ENCODE measurements around the gene DLEC1.
"Not testable (repeated sequence)": the region's sequence is repeated elsewhere in the genome, so short reads cannot be mapped to it uniquely, and the experiment has no call there.

Gene DLEC1

GRCh38 chr3:38059591-38059990 is 20.6 kb downstream of the DLEC1 start:
- WGBS, 2 experiments (ENCODE audit: insufficient coverage in 2 of 2): 91 to 97% methylated on average over 4 to 6 of the region's 7 CpGs
- Histone ChIP-seq H3K4me3 (ENCODE audit: extremely low read depth, insufficient read depth, low read length, poor library complexity, severe bottlenecking) (no peak overlapping the region), H3K9me3 (ENCODE audit: control insufficient read depth, low read length) (no peaks in the 10 kb centered on the region)

GRCh38 chr3:38062809-38063208 is 23.8 kb downstream of the DLEC1 start:
- Histone ChIP-seq H3K27ac (ENCODE audit: low read depth, low read length, severe bottlenecking) (no peak overlapping the region), H3K36me3 (ENCODE audit: control insufficient read depth, insufficient read depth, low read length) (no peaks in the 10 kb centered on the region), H3K4me1 (ENCODE audit: control insufficient read depth, insufficient read depth, low read length, poor library complexity, severe bottlenecking) (no peaks in the 10 kb centered on the region), H3K4me3 (ENCODE audit: extremely low read depth, insufficient read depth, low read length, poor library complexity, severe bottlenecking) (no peak overlapping the region), H3K9me3 (ENCODE audit: control insufficient read depth, low read length) (peaks cover 4% of the 10 kb centered on the region)
- WGBS, 2 experiments (ENCODE audit: insufficient coverage in 2 of 2): 67 to 100% methylated on average over 1 of the region's 2 CpGs

More at GRCh38 chr3:38059591-38059990, 20.6 kb downstream of the DLEC1 start:
- H3K4me1 ChIP-seq (ENCODE audit: control insufficient read depth, insufficient read depth, low read length, poor library complexity, severe bottlenecking): peaks cover 4% of the 10 kb centered on the region
- no peak overlapping the region for H3K27ac ChIP-seq (ENCODE audit: low read depth, low read length, severe bottlenecking)
- H3K36me3 ChIP-seq (ENCODE audit: control insufficient read depth, insufficient read depth, low read length): no peaks in the 10 kb centered on the region

GRCh38 chr3:38064453-38064852 is 25.4 kb downstream of the DLEC1 start:
- not testable (repeated sequence) for H3K4me3 ChIP-seq (ENCODE audit: extremely low read depth, insufficient read depth, low read length, poor library complexity, severe bottlenecking); H3K9me3 ChIP-seq (ENCODE audit: control insufficient read depth, low read length); H3K4me1 ChIP-seq (ENCODE audit: control insufficient read depth, insufficient read depth, low read length, poor library complexity, severe bottlenecking); H3K36me3 ChIP-seq (ENCODE audit: control insufficient read depth, insufficient read depth, low read length); H3K27ac ChIP-seq (ENCODE audit: low read depth, low read length, severe bottlenecking)
- WGBS, 2 experiments (ENCODE audit: insufficient coverage in 2 of 2): 90 to 93% methylated on average over 10 to 15 of the region's 32 CpGs

- Histone ChIP-seq H3K4me1 (ENCODE audit: control insufficient read depth, insufficient read depth, low read length, poor library complexity, severe bottlenecking) (no peaks in the 10 kb centered on the region), H3K4me3 (ENCODE audit: extremely low read depth, insufficient read depth, low read length, poor library complexity, severe bottlenecking) (no peak overlapping the region), H3K27ac (ENCODE audit: low read depth, low read length, severe bottlenecking) (no peak overlapping the region), H3K36me3 (ENCODE audit: control insufficient read depth, insufficient read depth, low read length) (no peaks in the 10 kb centered on the region), H3K9me3 (ENCODE audit: control insufficient read depth, low read length) (peaks cover 4% of the 10 kb centered on the region)
- WGBS, 2 experiments (ENCODE audit: insufficient coverage in 2 of 2): 76 to 88% methylated on average over 5 of the region's 6 CpGs
These were observed 28.7 kb downstream of the DLEC1 start for GRCh38 chr3:38067508-38068233.

DNA sequence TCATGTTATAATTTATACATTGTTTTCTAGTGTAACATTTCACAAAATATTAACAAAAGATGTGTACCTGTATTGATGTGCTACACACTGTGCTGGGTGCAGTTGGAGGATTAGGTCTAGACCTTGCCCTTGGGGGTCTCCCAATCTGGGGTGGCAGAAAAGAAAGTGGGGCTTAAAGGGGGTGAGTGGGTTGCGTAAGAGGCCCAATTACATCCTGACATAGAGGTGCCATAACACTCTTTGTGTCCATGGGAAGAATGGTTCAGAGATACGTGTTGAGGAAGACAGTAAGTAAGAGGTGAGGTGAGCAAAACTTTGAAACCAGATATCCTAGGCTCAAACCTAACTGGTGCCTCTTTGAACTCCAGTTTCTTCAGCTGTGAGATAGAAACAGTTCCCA is 31.0 kb downstream of the DLEC1 start:
- Histone ChIP-seq H3K27ac (ENCODE audit: low read depth, low read length, severe bottlenecking) (no peak overlapping the region), H3K36me3 (ENCODE audit: control insufficient read depth, insufficient read depth, low read length) (no peaks in the 10 kb centered on the region), H3K9me3 (ENCODE audit: control insufficient read depth, low read length) (peaks cover 4% of the 10 kb centered on the region), H3K4me3 (ENCODE audit: extremely low read depth, insufficient read depth, low read length, poor library complexity, severe bottlenecking) (no peak overlapping the region), H3K4me1 (ENCODE audit: control insufficient read depth, insufficient read depth, low read length, poor library complexity, severe bottlenecking) (no peaks in the 10 kb centered on the region)
- WGBS, 2 experiments (ENCODE audit: insufficient coverage in 2 of 2): 100% methylated on average over 1 of the region's 2 CpGs; no CpG with 5 or more reads in 1 of the 2 experiments

- not testable (repeated sequence) for H3K27ac ChIP-seq (ENCODE audit: low read depth, low read length, severe bottlenecking); H3K4me3 ChIP-seq (ENCODE audit: extremely low read depth, insufficient read depth, low read length, poor library complexity, severe bottlenecking); H3K9me3 ChIP-seq (ENCODE audit: control insufficient read depth, low read length); H3K4me1 ChIP-seq (ENCODE audit: control insufficient read depth, insufficient read depth, low read length, poor library complexity, severe bottlenecking); H3K36me3 ChIP-seq (ENCODE audit: control insufficient read depth, insufficient read depth, low read length)
- whole genome bisulfite sequencing, 2 experiments (ENCODE audit: insufficient coverage in 2 of 2): 67 to 78% methylated on average over 1 of the region's 3 CpGs
These were observed 38.1 kb downstream of the DLEC1 start for GRCh38 chr3:38077073-38077472.

- not testable (repeated sequence) for H3K36me3 ChIP-seq (ENCODE audit: control insufficient read depth, insufficient read depth, low read length); H3K27ac ChIP-seq (ENCODE audit: low read depth, low read length, severe bottlenecking); H3K4me1 ChIP-seq (ENCODE audit: control insufficient read depth, insufficient read depth, low read length, poor library complexity, severe bottlenecking); H3K9me3 ChIP-seq (ENCODE audit: control insufficient read depth, low read length); H3K4me3 ChIP-seq (ENCODE audit: extremely low read depth, insufficient read depth, low read length, poor library complexity, severe bottlenecking)
- WGBS, 2 experiments (ENCODE audit: insufficient coverage in 2 of 2): 84% methylated on average over 8 of the region's 16 CpGs; no CpG with 5 or more reads in 1 of the 2 experiments
These were observed 43.3 kb downstream of the DLEC1 start for GRCh38 chr3:38082296-38082695.

DNA sequence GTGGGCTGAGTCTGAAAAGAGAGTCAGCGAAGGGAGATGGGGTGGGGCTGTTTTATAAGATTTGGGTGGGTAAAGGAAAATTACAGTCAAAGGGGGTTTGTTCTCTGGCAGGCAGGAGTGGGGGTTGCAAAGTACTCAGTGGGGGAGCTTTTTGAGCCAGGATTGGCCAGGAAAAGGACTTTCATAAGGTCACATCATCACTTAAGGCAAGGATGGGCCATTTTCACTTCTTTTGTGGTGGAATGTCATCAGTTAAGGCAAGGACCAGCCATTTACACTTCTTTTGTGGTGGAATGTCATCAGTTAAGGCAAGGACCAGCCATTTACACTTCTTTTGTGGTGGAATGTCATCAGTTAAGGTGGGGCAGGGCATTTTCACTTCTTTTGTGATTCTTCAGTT is 44.2 kb downstream of the DLEC1 start:
- not testable (repeated sequence) for H3K36me3 ChIP-seq (ENCODE audit: control insufficient read depth, insufficient read depth, low read length); H3K9me3 ChIP-seq (ENCODE audit: control insufficient read depth, low read length); H3K27ac ChIP-seq (ENCODE audit: low read depth, low read length, severe bottlenecking); H3K4me1 ChIP-seq (ENCODE audit: control insufficient read depth, insufficient read depth, low read length, poor library complexity, severe bottlenecking); H3K4me3 ChIP-seq (ENCODE audit: extremely low read depth, insufficient read depth, low read length, poor library complexity, severe bottlenecking)
- no CpG with 5 or more reads among the region's 1 CpG for WGBS, 2 experiments (ENCODE audit: insufficient coverage in 2 of 2)

GRCh38 chr3:38083871-38084333 is 44.9 kb downstream of the DLEC1 start:
- peaks cover 7% of the 10 kb centered on the region for H3K9me3 ChIP-seq (ENCODE audit: control insufficient read depth, low read length)
- H3K4me3 ChIP-seq (ENCODE audit: extremely low read depth, insufficient read depth, low read length, poor library complexity, severe bottlenecking): no peak overlapping the region
- WGBS, 2 experiments (ENCODE audit: insufficient coverage in 2 of 2): 80 to 94% methylated on average over 7 to 13 of the region's 13 CpGs
- H3K36me3 ChIP-seq (ENCODE audit: control insufficient read depth, insufficient read depth, low read length): no peaks in the 10 kb centered on the region
- H3K4me1 ChIP-seq (ENCODE audit: control insufficient read depth, insufficient read depth, low read length, poor library complexity, severe bottlenecking): no peaks in the 10 kb centered on the region
- H3K27ac ChIP-seq (ENCODE audit: low read depth, low read length, severe bottlenecking): no peak overlapping the region

DNA sequence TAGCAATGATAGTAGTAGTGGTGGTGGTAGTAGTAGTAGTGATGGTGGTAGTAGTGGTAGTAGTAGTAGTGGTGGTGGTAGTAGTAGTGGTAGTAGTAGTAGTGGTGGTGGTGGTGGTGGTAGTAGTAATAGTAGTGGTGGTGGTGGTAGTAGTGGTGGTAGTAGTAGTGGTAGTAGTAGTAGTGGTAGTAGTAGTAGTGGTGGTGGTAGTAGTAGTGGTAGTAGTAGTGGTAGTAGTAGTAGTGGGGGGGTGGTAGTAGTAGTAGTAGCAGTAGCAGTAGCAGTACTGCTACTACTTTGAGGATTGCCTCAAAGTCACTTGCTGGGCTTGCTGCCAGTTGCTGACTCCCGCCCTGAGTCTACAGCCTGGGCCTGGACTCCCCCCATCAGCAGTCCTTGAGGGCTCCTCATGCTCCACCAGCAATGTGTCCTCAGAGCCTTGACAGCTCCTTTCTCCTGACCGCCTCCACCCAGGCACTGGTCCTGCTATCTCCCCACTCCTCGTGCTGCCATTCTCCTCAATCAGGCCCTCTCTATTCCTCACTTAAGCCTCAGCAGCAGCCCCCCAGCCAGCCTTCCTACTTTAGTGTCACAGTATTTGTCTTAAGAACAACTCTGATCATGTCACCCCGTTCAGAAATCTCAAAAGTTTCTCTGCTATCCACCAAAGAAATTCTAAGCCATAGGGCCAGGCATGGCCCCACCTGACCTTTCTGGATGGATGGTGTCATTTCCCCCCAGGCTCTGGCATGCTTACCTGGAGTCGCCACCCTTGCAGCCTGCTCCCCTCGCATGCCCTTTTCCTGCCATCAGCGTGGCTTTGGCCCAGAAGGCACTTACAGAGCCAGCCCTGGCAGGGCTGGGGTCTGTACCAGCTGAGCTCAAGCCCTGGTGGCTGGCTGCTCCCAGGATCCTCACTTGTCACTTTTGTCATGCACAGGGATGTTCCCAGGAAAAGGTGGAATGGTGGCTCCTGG is 45.6 kb downstream of the DLEC1 start:
- no peaks in the 10 kb centered on the region for H3K36me3 ChIP-seq (ENCODE audit: control insufficient read depth, insufficient read depth, low read length)
- H3K9me3 ChIP-seq (ENCODE audit: control insufficient read depth, low read length): peaks cover 7% of the 10 kb centered on the region
- WGBS, 2 experiments (ENCODE audit: insufficient coverage in 2 of 2): 92 to 93% methylated on average over 3 to 7 of the region's 7 CpGs
- H3K4me1 ChIP-seq (ENCODE audit: control insufficient read depth, insufficient read depth, low read length, poor library complexity, severe bottlenecking): no peaks in the 10 kb centered on the region
- no peak overlapping the region for H3K4me3 ChIP-seq (ENCODE audit: extremely low read depth, insufficient read depth, low read length, poor library complexity, severe bottlenecking)
- H3K27ac ChIP-seq (ENCODE audit: low read depth, low read length, severe bottlenecking): no peak overlapping the region
